ENCODE data around the gene NUBPL.
"Not testable (repeated sequence)": the region's sequence is repeated elsewhere in the genome, so short reads cannot be mapped to it uniquely, and the experiment has no call there.

The NUBPL gene

DNA sequence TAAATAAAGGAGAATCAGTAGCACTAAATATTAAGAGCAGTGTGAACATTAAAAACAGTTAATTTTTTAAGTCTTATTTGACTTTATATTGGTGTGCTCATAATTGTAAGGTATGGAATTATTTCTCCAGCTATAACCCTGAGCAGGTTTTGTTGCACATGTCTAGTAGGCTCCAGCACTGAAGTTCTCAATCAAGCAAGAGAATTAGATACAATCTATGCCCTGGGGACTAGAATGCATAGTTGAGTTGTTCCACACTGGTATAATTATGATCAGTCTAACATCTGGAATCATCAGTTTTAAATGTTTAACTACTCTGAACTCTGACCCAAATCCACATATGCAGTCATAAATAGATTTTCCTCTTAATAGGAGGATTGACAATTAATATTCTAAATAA, 258.1 kb downstream of the NUBPL start:
- no peak for TF ChIP-seq ZNF274 (IDR thresholded peaks at IDR 0.05; ENCODE audit: low read depth, low read length)
- H3K4me3 ChIP-seq (ENCODE audit: low read length), result no peak overlapping the region

- TF ChIP-seq ZNF274 (IDR thresholded peaks at IDR 0.05; ENCODE audit: low read depth, low read length), result no peak
- H3K4me3 ChIP-seq (ENCODE audit: low read length), result no peak overlapping the region
Observed at GRCh38 chr14:31825459-31825858, 264.3 kb downstream of the NUBPL start.

DNA sequence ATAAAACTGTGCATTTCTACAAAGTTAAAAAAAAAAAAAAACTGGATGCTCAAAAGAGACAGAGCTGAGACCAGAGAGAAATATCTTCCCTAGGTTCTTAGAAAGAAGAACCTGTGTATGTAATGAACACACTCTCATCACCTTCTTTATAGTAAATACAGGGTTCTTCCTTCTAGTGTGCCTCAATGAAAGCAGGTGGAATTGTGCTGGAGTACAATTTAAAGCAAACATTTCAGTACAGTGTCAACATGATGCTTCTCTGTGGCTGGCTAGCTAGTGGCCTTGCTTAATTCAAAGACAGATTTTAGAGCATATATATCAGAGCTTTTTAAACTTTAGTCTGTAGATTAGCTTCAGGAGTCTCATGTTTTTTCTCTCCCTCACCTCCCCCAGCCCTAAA, 266.1 kb downstream of the NUBPL start:
- no peak overlapping the region for H3K4me3 ChIP-seq (ENCODE audit: low read length)
- TF ChIP-seq ZNF274 (IDR thresholded peaks at IDR 0.05; ENCODE audit: low read depth, low read length), result no peak

DNA sequence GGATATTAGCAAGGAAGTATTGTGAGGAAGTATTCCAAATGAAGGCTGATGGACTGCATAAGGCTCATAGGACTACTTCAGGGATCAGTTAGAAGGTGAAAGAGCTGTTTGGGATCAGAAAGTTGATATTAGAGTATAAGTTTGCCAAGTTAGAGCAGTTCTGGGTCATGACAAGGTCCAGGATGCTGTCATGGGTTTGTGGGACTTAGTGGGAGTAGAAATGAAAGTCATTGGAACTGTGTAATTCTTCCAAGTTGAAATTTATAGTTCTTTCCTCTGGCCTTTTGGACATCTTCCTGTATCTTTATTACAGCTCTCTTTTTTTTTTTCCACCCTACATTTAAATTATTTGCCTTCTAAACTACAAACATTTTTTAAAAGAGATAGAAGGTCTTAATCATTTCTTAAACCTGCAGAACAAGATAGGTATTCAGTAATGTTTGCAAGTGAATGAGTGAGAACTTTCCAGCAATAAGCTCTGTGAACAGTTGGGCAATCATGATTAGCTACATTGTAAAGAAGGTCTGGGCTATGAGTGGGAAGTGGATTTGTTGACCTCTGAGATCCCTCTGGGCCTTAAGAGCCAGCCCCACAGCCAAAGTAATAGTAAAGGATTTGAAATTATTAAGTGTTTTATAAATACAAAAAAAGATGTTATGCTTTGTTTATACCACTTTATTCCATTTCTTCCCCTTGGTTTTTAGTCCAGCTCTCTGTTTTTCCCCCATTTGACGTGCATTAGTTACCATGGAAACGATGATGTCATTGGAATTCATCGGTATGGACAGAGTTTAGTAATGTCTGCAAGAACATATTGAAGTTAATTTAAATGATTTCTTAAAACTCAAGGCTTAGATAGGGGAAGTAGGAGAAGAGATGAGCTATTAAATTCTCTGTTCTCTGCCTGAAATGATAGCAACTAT, 268.0 kb downstream of the NUBPL start:
- TF ChIP-seq ZNF274 (IDR thresholded peaks at IDR 0.05; ENCODE audit: low read depth, low read length), result no peak
- H3K4me3 ChIP-seq (ENCODE audit: low read length), result no peak overlapping the region

DNA sequence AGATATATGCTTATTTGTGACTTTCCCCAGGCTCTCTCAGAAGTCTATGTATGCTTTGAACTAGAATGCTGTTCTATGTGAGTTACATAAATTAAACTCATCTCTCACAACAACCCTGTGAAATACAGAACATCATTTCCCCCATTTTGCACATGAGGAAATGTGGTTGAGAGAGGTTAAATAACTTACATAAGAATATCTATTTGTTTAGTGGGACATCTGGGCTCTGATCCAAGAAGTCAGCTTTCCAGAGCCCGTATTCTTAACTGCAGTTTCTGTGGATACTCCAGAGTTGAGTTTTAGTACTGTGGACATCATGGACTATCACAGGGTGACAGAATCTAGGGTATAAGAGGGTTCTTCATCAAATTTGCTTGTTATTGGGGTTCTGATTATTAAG, 273.4 kb downstream of the NUBPL start:
- no peak for TF ChIP-seq ZNF274 (IDR thresholded peaks at IDR 0.05; ENCODE audit: low read depth, low read length)
- no peak overlapping the region for H3K4me3 ChIP-seq (ENCODE audit: low read length)

GRCh38 chr14:31835049-31835448, 273.8 kb downstream of the NUBPL start:
- no peak overlapping the region for H3K4me3 ChIP-seq (ENCODE audit: low read length)
- no peak for TF ChIP-seq ZNF274 (IDR thresholded peaks at IDR 0.05; ENCODE audit: low read depth, low read length)

GRCh38 chr14:31837031-31837430, 275.8 kb downstream of the NUBPL start:
- no peak for TF ChIP-seq ZNF274 (IDR thresholded peaks at IDR 0.05; ENCODE audit: low read depth, low read length)
- H3K4me3 ChIP-seq (ENCODE audit: low read length), result no peak overlapping the region

DNA sequence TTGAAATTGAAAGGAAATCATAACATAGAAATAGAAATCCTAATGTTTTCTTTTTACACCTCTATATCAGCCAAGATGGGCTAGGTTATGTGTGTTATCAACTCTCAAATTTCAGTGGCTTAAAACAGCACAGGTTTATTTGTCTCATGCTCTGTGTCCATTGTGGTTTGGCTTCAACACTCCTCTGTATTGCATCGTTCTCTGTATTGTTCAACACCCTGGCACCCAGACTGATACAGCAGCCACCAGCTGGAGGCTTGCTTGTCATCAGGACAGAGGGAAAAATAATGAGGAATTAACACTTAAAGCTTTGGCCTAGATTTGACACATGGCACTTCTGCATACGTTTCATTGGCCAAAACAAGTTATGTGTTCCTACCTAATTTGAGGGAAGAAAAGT, 281.7 kb downstream of the NUBPL start:
- TF ChIP-seq ZNF274 (IDR thresholded peaks at IDR 0.05; ENCODE audit: low read depth, low read length), result no peak
- no peak overlapping the region for H3K4me3 ChIP-seq (ENCODE audit: low read length)

DNA sequence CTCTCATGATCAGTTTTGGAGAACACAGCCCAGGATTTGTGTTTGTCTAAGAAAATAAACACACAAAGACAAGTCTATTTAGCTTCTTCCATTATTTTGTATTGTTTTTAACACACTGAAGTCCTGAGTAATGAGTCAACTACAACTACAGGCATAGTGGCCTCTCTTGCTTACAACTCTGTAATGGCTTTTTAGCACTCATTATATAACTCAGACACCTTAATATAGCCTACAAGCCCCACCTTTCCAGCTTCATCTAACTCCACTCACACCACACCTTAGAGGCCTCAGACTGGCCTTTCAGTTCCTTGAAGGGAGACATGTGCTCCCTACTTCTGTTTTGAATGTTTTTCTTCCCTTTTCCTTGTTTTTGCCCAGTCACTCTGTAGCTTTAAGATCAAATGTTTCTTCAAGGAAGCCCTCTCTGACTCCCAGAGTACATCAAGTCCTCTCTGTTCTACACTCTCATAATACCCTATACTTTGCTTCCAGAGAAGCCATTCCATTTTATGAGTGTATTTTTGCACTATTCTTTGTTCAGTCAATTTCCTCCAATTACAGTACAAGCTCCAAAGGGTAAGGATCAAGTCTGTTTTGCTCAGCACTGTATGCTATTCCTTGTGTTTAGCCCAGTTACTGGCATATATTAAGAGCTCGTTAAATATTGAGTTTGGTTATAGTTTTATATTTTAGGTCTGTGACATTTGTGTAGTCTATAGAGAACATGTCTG, 282.3 kb downstream of the NUBPL start:
- TF ChIP-seq ZNF274 (IDR thresholded peaks at IDR 0.05; ENCODE audit: low read depth, low read length), result no peak
- H3K4me3 ChIP-seq (ENCODE audit: low read length), result no peak overlapping the region

- H3K4me3 ChIP-seq (ENCODE audit: low read length), result no peak overlapping the region
- no peak for TF ChIP-seq ZNF274 (IDR thresholded peaks at IDR 0.05; ENCODE audit: low read depth, low read length)
Observed at GRCh38 chr14:31854508-31855075, 293.4 kb downstream of the NUBPL start.

DNA sequence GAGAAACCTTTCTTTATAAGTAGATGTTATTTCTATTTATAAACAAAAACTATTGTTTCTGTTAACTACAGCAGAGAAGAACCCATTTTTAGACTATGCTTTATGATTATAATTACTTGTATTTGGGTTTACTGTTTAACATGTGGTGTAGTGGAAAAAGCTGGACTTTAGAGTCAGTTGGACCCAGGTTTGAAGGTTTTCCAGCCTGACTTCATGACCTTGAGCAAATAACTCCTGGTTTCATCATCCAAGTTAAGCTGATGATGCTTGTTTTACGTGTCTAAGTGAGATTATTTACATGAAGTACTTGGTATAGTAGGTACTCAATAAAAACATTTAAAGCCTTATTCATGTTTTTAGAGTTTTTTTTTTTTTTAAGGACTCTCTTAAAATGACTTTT, 294.1 kb downstream of the NUBPL start:
- no peak overlapping the region for H3K4me3 ChIP-seq (ENCODE audit: low read length)
- TF ChIP-seq ZNF274 (IDR thresholded peaks at IDR 0.05; ENCODE audit: low read depth, low read length), result no peak

GRCh38 chr14:31856003-31856402, 294.8 kb downstream of the NUBPL start:
- not testable (repeated sequence) for H3K4me3 ChIP-seq (ENCODE audit: low read length)

GRCh38 chr14:31858868-31859267, 297.7 kb downstream of the NUBPL start:
- TF ChIP-seq ZNF274 (IDR thresholded peaks at IDR 0.05; ENCODE audit: low read depth, low read length), result no peak
- H3K4me3 ChIP-seq (ENCODE audit: low read length), result no peak overlapping the region

DNA sequence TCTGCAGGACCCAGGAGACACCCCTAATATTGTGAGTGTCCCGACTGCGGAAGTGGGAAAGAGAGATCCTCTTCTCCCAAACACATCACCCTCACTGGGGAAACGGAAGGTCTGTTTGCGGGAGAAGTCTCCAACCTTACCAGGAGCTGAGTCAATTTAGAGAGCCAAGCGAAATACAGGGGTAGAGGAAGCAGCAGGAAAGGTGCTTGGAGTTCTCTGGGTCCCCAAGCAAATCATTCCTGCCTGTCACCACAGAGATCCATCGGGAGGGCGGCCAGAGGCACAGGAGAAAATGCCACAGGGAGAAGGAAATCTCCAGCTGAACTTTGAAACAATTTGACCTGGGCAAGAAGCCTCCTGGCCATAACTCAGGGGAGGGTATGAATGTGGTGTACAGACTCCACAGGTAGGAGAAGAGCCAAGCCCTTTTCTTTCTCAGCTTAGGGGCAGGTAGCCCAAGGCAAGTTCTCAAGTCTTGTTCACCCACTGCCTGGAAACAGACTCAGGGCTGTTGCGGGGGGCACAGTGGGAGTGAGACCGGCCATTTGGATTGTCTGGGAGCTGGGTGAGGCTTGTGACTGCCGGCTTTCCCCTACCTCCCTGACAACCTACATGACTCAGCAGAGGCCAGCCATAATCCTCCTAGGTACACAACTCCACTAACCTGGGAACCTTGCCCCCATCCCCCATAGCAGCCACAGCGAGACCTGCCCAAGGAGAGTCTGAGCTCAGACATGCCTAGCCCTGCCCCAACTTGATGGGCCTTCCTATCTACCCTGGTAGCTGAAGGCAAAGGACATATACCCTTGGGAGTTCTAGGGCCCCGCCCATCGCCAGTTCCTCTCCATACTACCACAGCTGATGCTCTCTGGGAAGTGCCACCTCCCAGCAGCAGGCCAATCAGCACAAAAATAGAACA, 304.0 kb downstream of the NUBPL start:
- TF ChIP-seq ZNF274 (IDR thresholded peaks at IDR 0.05; ENCODE audit: low read depth, low read length), result no peak
- no peak overlapping the region for H3K4me3 ChIP-seq (ENCODE audit: low read length)

Data from GM08714 (cell line).